Activated B cell treated with CpG ODN at 0.5 μM for 24 hours (primary cell): Measurements from ENCODE around the gene CRYL1. TPM values are rescaled to one million over a fixed set of nuclear protein-coding genes. Genes with fewer than 3 reads are reported as not detected.

Source experiments
- ATAC-seq: fragments of 200-7000 bp; cut with Tn5 transposase; one replicate; pipeline ENCODE4 v1.10.0; 2021; ENCODE audit warnings: low read depth, mild to moderate bottlenecking, moderate library complexity
- CTCF ChIA-PET: fragments of 350-600 bp; sonication (Branson Sonifier 250); formaldehyde crosslinking; loops from one replicate; lab custom pipeline; 2021; ENCODE audit warnings: antibody characterized with exemption; lab: Charles Lee
- POLR2A ChIA-PET: fragments of 350-600 bp; sonication (Branson Sonifier 250); formaldehyde crosslinking; loops from one replicate; lab custom pipeline; 2021; ENCODE audit warnings: antibody characterized with exemption; lab: Charles Lee
- DNase-seq: peaks from one replicate; pipeline ENCODE4 v3.0.0; 2022
- H3K27ac Mint-ChIP-seq: one replicate; pipeline ENCODE4 v1.8.0; 2020; ENCODE audit warnings: mixed read lengths
- H3K27me3 Mint-ChIP-seq: one replicate; pipeline ENCODE4 v1.8.0; 2021; ENCODE audit warnings: mixed read lengths
- H3K36me3 Mint-ChIP-seq: one replicate; pipeline ENCODE4 v1.8.0; 2021; ENCODE audit warnings: low read depth, mixed read lengths
- H3K4me1 Mint-ChIP-seq: one replicate; pipeline ENCODE4 v1.8.0; 2021; ENCODE audit warnings: mixed read lengths
- H3K4me3 Mint-ChIP-seq: one replicate; pipeline ENCODE4 v1.8.0; 2020; ENCODE audit warnings: mild to moderate bottlenecking, mixed read lengths
- H3K9me3 Mint-ChIP-seq: one replicate; pipeline ENCODE4 v1.8.0; 2020; ENCODE audit warnings: mixed read lengths
- intact Hi-C: fragments of 100-400 bp; cut with micrococcal nuclease; formaldehyde crosslinking; loops from one replicate; pipeline ENCODE4 v1.15.1; 2024
- total RNA-seq: library from RNA; stranded (reverse); gene quantifications from 2 replicates; pipeline ENCODE4 v1.2.3, GENCODE V29; 2022
- TF ChIP-seq, protein P1 (sequence below): fragments of 200-600 bp; IDR thresholded peaks from one replicate; pipeline ENCODE4 v1.8.0; 2022; ENCODE audit warnings: antibody characterized with exemption, mild to moderate bottlenecking

Gene CRYL1
- total RNA-seq, 1 donor from 2014 or later, result 9.6 TPM

- Mint-ChIP-seq H3K27me3 (no peaks in the 10 kb centered on the region), H3K9me3 (peaks cover 2% of the 10 kb centered on the region), H3K36me3 (no peaks in the 10 kb centered on the region), H3K4me1 (no peaks in the 10 kb centered on the region), H3K27ac (no peak overlapping the region), H3K4me3 (no peak overlapping the region)
- no peak for ATAC-seq
- DNase-seq, result no peak
- ChIA-PET CTCF (no interaction called here), POLR2A (no interaction called here)
- intact Hi-C loops, result no loop called here
- TF ChIP-seq, protein P1, sequence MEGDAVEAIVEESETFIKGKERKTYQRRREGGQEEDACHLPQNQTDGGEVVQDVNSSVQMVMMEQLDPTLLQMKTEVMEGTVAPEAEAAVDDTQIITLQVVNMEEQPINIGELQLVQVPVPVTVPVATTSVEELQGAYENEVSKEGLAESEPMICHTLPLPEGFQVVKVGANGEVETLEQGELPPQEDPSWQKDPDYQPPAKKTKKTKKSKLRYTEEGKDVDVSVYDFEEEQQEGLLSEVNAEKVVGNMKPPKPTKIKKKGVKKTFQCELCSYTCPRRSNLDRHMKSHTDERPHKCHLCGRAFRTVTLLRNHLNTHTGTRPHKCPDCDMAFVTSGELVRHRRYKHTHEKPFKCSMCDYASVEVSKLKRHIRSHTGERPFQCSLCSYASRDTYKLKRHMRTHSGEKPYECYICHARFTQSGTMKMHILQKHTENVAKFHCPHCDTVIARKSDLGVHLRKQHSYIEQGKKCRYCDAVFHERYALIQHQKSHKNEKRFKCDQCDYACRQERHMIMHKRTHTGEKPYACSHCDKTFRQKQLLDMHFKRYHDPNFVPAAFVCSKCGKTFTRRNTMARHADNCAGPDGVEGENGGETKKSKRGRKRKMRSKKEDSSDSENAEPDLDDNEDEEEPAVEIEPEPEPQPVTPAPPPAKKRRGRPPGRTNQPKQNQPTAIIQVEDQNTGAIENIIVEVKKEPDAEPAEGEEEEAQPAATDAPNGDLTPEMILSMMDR, result no peak
These were observed 63.1 kb downstream of the CRYL1 start for GRCh38 chr13:20462533-20462915.

DNA sequence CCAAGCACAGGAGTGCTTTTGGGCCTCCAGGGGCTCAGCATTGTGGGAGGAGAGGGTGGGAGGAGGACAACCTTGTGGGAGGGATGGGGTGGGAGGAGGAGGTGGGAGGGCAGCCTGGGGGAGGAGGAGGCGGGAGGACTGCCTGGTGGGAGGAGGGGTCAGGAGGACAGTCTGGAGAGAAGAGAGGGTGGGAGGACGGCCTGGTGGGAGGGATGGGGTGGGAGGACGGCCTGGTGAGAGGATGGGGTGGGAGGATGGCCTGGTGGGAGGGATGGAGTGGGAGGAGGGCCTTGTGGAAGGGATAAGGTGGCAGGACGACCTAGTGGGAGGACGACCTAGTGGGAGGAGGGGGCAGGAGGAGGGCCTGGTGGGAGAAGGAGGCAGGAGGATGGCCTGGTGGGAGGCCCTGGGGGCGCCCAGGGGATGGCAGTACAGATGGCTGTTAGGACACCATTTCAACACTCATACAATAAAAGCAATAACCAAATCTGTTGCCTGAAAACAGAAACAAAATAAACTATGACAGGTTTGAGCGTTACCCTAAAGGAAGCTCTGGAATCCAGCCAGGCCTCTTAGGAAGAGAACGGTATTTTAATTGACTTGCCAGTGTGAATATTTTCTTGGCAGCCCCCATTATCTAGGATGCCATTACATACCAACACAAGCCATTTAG, 63.7 kb downstream of the CRYL1 start:
- no peak for ATAC-seq
- POLR2A ChIA-PET, result no interaction called here
- Mint-ChIP-seq H3K9me3 (peaks cover 2% of the 10 kb centered on the region), H3K4me1 (peaks cover 2% of the 10 kb centered on the region), H3K36me3 (no peaks in the 10 kb centered on the region), H3K4me3 (no peak overlapping the region), H3K27me3 (no peaks in the 10 kb centered on the region), H3K27ac (no peak overlapping the region)
- CTCF ChIA-PET, result no interaction called here
- DNase-seq, result no peak
- intact Hi-C loops, result no loop called here
- TF ChIP-seq, protein P1, result no peak

GRCh38 chr13:20461481-20461859, 64.2 kb downstream of the CRYL1 start:
- POLR2A ChIA-PET, result no interaction called here
- intact Hi-C loops, result no loop called here
- H3K4me3 Mint-ChIP-seq, result no peak overlapping the region
- no peak overlapping the region for H3K27ac Mint-ChIP-seq
- DNase-seq (no peak), ATAC-seq (no peak)
- CTCF ChIA-PET, result no interaction called here
- H3K4me1 Mint-ChIP-seq, result peaks cover 2% of the 10 kb centered on the region
- no peaks in the 10 kb centered on the region for H3K36me3 Mint-ChIP-seq
- TF ChIP-seq, protein P1, result no peak
- H3K27me3 Mint-ChIP-seq, result no peaks in the 10 kb centered on the region
- peaks cover 2% of the 10 kb centered on the region for H3K9me3 Mint-ChIP-seq

- peaks cover 2% of the 10 kb centered on the region for H3K4me1 Mint-ChIP-seq
- H3K36me3 Mint-ChIP-seq, result no peaks in the 10 kb centered on the region
- ChIA-PET POLR2A (no interaction called here), CTCF (no interaction called here)
- no peak overlapping the region for H3K4me3 Mint-ChIP-seq
- TF ChIP-seq, protein P1, result no peak
- intact Hi-C loops, result no loop called here
- H3K9me3 Mint-ChIP-seq, result peaks cover 2% of the 10 kb centered on the region
- H3K27ac Mint-ChIP-seq, result no peak overlapping the region
- DNase-seq (no peak), ATAC-seq (no peak)
- no peaks in the 10 kb centered on the region for H3K27me3 Mint-ChIP-seq
These were observed 64.9 kb downstream of the CRYL1 start for GRCh38 chr13:20460761-20461160.

DNA sequence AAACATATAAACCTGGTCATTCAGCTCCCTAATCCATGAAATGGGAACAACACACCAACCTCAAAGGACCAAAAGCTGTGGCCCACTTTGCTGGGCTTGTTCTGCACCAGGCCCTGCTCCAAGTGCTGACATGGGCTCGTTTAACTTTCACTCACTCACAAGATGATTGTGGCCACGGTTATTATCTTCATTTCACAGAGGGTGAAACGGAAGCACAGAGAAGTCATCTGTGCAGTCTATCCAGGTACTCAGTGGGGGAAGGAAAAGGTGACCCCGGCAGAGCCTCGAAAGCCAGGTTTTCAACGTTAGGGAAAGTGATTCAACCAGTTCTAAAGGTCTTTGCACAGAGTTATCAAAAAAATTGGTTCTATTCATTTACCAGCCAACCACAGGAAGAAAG, 68.0 kb downstream of the CRYL1 start:
- Mint-ChIP-seq H3K4me3 (no peak overlapping the region), H3K36me3 (no peaks in the 10 kb centered on the region), H3K9me3 (peaks cover 2% of the 10 kb centered on the region), H3K27ac (no peak overlapping the region), H3K27me3 (no peaks in the 10 kb centered on the region), H3K4me1 (peaks cover 2% of the 10 kb centered on the region)
- ATAC-seq, result no peak
- ChIA-PET CTCF (no interaction called here), POLR2A (no interaction called here)
- TF ChIP-seq, protein P1, result no peak
- intact Hi-C loops, result no loop called here
- no peak for DNase-seq
